Fibroblast of lung (primary cell): ENCODE results near the gene PFDN6.

ENCODE experiments used
- EZH2 ChIP-seq: IDR thresholded peaks from 2 replicates; pipeline ENCODE4 v1.5.1; 2012; ENCODE audit warnings: low read length, control low read depth, mild to moderate bottlenecking; ENCODE audit errors: missing control alignments
- TF ChIP-seq, protein P1 (sequence below), 2 donors: IDR thresholded peaks in 1 of 2; conservative IDR thresholded peaks in 1 of 2; 1 replicate in 1 of 2; 2 replicates in 1 of 2; pipeline ENCODE4 v1.5.1; 2011 to 2012; ENCODE audit warnings: low read length in 2 of 2, control low read depth in 1 of 2, inconsistent platforms in 1 of 2, low read depth in 1 of 2, mild to moderate bottlenecking in 1 of 2

DNA sequence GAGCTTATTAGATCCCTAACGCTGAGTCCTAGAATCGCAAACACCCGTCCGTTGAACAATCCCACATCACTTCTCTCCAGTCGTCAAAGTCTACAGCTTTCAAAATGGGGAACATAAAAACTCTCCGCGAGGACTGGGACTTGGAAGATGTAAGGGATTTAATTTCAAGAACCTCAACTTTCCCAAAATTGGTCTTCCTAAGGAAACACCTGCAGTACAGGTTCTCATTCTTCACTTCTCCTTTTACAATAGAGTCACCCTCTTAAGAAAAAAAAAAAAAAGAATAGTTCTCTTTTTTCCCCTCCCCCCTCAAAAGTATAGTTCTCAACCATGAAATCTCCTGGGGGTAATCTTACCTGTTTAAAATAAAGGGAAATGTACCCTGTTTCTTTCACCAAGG, 34.7 kb downstream of the PFDN6 start:
- TF ChIP-seq, protein P1, sequence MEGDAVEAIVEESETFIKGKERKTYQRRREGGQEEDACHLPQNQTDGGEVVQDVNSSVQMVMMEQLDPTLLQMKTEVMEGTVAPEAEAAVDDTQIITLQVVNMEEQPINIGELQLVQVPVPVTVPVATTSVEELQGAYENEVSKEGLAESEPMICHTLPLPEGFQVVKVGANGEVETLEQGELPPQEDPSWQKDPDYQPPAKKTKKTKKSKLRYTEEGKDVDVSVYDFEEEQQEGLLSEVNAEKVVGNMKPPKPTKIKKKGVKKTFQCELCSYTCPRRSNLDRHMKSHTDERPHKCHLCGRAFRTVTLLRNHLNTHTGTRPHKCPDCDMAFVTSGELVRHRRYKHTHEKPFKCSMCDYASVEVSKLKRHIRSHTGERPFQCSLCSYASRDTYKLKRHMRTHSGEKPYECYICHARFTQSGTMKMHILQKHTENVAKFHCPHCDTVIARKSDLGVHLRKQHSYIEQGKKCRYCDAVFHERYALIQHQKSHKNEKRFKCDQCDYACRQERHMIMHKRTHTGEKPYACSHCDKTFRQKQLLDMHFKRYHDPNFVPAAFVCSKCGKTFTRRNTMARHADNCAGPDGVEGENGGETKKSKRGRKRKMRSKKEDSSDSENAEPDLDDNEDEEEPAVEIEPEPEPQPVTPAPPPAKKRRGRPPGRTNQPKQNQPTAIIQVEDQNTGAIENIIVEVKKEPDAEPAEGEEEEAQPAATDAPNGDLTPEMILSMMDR (conservative IDR thresholded peaks at IDR 0.05 in 1 of 2, IDR thresholded peaks at IDR 0.05 in 1 of 2; ENCODE audit: low read depth in 1 of 2, low read length in 2 of 2): no peak
- TF ChIP-seq EZH2: no peak
